ENCODE results near the gene LAMA2.

DNA sequence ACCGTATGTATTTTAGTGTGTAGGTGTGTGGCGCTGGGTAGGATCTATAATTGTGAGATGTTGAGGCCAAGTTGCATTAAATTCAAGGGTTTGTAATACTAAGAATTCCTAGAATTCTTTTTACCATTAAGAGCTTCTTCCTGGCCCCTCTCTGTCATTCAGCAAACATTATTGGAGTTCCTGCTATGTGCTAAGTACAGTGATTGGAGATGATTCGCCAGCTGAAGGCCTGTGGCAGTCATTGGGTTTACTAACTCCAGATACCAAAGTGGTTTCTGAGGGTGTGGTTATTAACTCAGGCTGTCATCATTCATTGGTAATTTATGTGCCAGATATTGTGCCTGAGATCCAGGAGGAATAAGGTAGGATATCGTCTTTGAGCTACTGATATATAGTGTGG lies 167.1 kb downstream of the LAMA2 start:
- TF ChIP-seq, protein P1, sequence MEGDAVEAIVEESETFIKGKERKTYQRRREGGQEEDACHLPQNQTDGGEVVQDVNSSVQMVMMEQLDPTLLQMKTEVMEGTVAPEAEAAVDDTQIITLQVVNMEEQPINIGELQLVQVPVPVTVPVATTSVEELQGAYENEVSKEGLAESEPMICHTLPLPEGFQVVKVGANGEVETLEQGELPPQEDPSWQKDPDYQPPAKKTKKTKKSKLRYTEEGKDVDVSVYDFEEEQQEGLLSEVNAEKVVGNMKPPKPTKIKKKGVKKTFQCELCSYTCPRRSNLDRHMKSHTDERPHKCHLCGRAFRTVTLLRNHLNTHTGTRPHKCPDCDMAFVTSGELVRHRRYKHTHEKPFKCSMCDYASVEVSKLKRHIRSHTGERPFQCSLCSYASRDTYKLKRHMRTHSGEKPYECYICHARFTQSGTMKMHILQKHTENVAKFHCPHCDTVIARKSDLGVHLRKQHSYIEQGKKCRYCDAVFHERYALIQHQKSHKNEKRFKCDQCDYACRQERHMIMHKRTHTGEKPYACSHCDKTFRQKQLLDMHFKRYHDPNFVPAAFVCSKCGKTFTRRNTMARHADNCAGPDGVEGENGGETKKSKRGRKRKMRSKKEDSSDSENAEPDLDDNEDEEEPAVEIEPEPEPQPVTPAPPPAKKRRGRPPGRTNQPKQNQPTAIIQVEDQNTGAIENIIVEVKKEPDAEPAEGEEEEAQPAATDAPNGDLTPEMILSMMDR (IDR thresholded peaks at IDR 0.05): no peak
- TF ChIP-seq POLR2A (IDR thresholded peaks at IDR 0.05): no peak

Data from right lobe of liver (tissue), 4 donors.